OCI-LY1 (cell line): Measurements from ENCODE around the gene PLCB4.

Experiments
- H2AFZ ChIP-seq: fragments of 200-600 bp; sonication (generic), shearing (Covaris generic); 2 replicates; pipeline ENCODE4 v1.6.0; 2014; ENCODE audit warnings: antibody characterized with exemption, mild to moderate bottlenecking, low read length
- H3F3A ChIP-seq: fragments of 200-600 bp; sonication (generic), shearing (Covaris generic); 2 replicates; pipeline ENCODE4 v1.6.0; 2014; ENCODE audit warnings: mild to moderate bottlenecking, antibody characterized with exemption, low read length, moderate library complexity; ENCODE audit not compliant: insufficient read depth
- H3K27ac ChIP-seq: fragments of 200-600 bp; sonication (generic); 2 replicates; pipeline ENCODE4 v1.5.1; 2014; ENCODE audit warnings: low read length, mixed run types, mild to moderate bottlenecking, low read depth; ENCODE audit not compliant: poor library complexity, severe bottlenecking
- H3K27me3 ChIP-seq: fragments of 200-600 bp; sonication (generic); 2 replicates; pipeline ENCODE4 v1.6.0; 2014; ENCODE audit warnings: antibody characterized with exemption, mild to moderate bottlenecking, low read length, moderate library complexity; ENCODE audit not compliant: insufficient read depth
- H3K36me3 ChIP-seq: fragments of 200-600 bp; sonication (generic); 2 replicates; pipeline ENCODE4 v1.6.1; 2014; ENCODE audit warnings: mild to moderate bottlenecking, antibody characterized with exemption, low read length, moderate library complexity, mixed read lengths; ENCODE audit not compliant: insufficient read depth
- H3K4me1 ChIP-seq: fragments of 200-600 bp; sonication (generic); 2 replicates; pipeline ENCODE4 v1.5.1; 2014; ENCODE audit warnings: mild to moderate bottlenecking, low read length, moderate library complexity; ENCODE audit not compliant: insufficient read depth, severe bottlenecking
- H3K4me2 ChIP-seq: fragments of 200-600 bp; sonication (generic), shearing (Covaris generic); 2 replicates; pipeline ENCODE4 v1.6.1; 2014; ENCODE audit warnings: low read length
- H3K4me3 ChIP-seq: fragments of 200-600 bp; sonication (generic); 2 replicates; pipeline ENCODE4 v1.5.1; 2014; ENCODE audit warnings: low read length, low read depth, mild to moderate bottlenecking, mixed read lengths; ENCODE audit not compliant: poor library complexity, severe bottlenecking
- H3K79me2 ChIP-seq: fragments of 200-600 bp; shearing (Covaris generic); 2 replicates; pipeline ENCODE4 v1.6.1; 2016; ENCODE audit warnings: mixed run types, low read length, mixed read lengths; ENCODE audit not compliant: insufficient read depth
- H3K9ac ChIP-seq: fragments of 200-600 bp; sonication (generic), shearing (Covaris generic); 2 replicates; pipeline ENCODE4 v1.6.1; 2014; ENCODE audit warnings: mild to moderate bottlenecking, low read length, mixed read lengths
- H3K9me2 ChIP-seq: fragments of 200-600 bp; sonication (generic), shearing (Covaris generic); 2 replicates; pipeline ENCODE4 v1.6.1; 2014; ENCODE audit warnings: low read depth, mild to moderate bottlenecking, low read length, mixed read lengths
- H3K9me3 ChIP-seq: fragments of 200-600 bp; shearing (Covaris generic); 2 replicates; pipeline ENCODE4 v1.6.1; 2014; ENCODE audit warnings: low read length, mixed read lengths
- H4K20me1 ChIP-seq: fragments of 200-600 bp; sonication (generic), shearing (Covaris generic); 2 replicates; pipeline ENCODE4 v1.6.0; 2016; ENCODE audit warnings: mild to moderate bottlenecking, low read length; ENCODE audit not compliant: insufficient read depth
- CTCF ChIP-seq: fragments of 200-600 bp; sonication (generic), shearing (Covaris generic); IDR thresholded peaks from 2 replicates; pipeline ENCODE4 v1.5.1; 2017; ENCODE audit warnings: mild to moderate bottlenecking, antibody characterized with exemption, low read length, moderate library complexity, mixed read lengths
- EZH2 ChIP-seq: fragments of 200-600 bp; sonication (generic), shearing (Covaris generic); IDR thresholded peaks from 2 replicates; pipeline ENCODE4 v1.8.0; 2017; ENCODE audit warnings: borderline replicate concordance, mixed run types, mild to moderate bottlenecking, antibody characterized with exemption, low read length, moderate library complexity, mixed read lengths

The PLCB4 gene

GRCh38 chr20:9483131-9483530 is 414.2 kb downstream of the PLCB4 start:
- no peak overlapping the region for H3K4me3 ChIP-seq
- H3K79me2 ChIP-seq: no peaks in the 10 kb centered on the region
- H4K20me1 ChIP-seq: no peaks in the 10 kb centered on the region
- H3K9me3 ChIP-seq: no peaks in the 10 kb centered on the region
- TF ChIP-seq CTCF (no peak), EZH2 (no peak)
- H3K4me2 ChIP-seq: no peak overlapping the region
- H3F3A ChIP-seq: no peaks in the 10 kb centered on the region
- H3K9ac ChIP-seq: no peak overlapping the region
- no peak overlapping the region for H2AFZ ChIP-seq
- no peaks in the 10 kb centered on the region for H3K4me1 ChIP-seq
- no peaks in the 10 kb centered on the region for H3K27me3 ChIP-seq
- H3K9me2 ChIP-seq: no peaks in the 10 kb centered on the region
- no peaks in the 10 kb centered on the region for H3K36me3 ChIP-seq
- H3K27ac ChIP-seq: no peak overlapping the region

- Histone ChIP-seq H2AFZ (no peak overlapping the region), H3K36me3 (no peaks in the 10 kb centered on the region), H3K9me3 (no peaks in the 10 kb centered on the region), H3F3A (no peaks in the 10 kb centered on the region), H3K79me2 (no peaks in the 10 kb centered on the region), H3K4me2 (no peak overlapping the region), H3K27ac (no peak overlapping the region), H3K4me1 (no peaks in the 10 kb centered on the region), H3K9ac (no peak overlapping the region), H3K27me3 (no peaks in the 10 kb centered on the region), H4K20me1 (no peaks in the 10 kb centered on the region), H3K4me3 (no peak overlapping the region), H3K9me2 (no peaks in the 10 kb centered on the region)
- no peak for TF ChIP-seq EZH2
- TF ChIP-seq CTCF: no peak
Observed at GRCh38 chr20:9485614-9486340, 416.9 kb downstream of the PLCB4 start.

- Histone ChIP-seq H3K4me2 (no peak overlapping the region), H3K4me3 (no peak overlapping the region), H2AFZ (no peak overlapping the region), H3K79me2 (no peaks in the 10 kb centered on the region), H3K9me2 (no peaks in the 10 kb centered on the region), H3K36me3 (no peaks in the 10 kb centered on the region), H4K20me1 (no peaks in the 10 kb centered on the region), H3K9me3 (no peaks in the 10 kb centered on the region), H3K9ac (no peak overlapping the region), H3K4me1 (no peaks in the 10 kb centered on the region), H3F3A (no peaks in the 10 kb centered on the region), H3K27me3 (no peaks in the 10 kb centered on the region), H3K27ac (no peak overlapping the region)
- TF ChIP-seq EZH2: no peak
- no peak for TF ChIP-seq CTCF
Observed at GRCh38 chr20:9487231-9487630, 418.3 kb downstream of the PLCB4 start.
